Motor neuron (in vitro differentiated cells): Measurements from ENCODE around the gene POLD2. TPM values are rescaled to one million over a fixed set of nuclear protein-coding genes. Genes with fewer than 3 reads are reported as not detected.

Experiments used
- ATAC-seq, 8 experiments: fragments of 200-7000 bp; cut with Tn5 transposase; replicated peaks in 6 of 8; 2 replicates each; pipeline ENCODE4 v1.8.0; 2021; ENCODE audit warnings: mild to moderate bottlenecking in 8 of 8, moderate library complexity in 8 of 8
- H3K27ac ChIP-seq, 2 donors: fragments of 250-450 bp; sonication (Bioruptor Pico); 2 replicates each; pipeline ENCODE4 v1.9.0; 2021; ENCODE audit warnings: antibody characterized with exemption in 2 of 2, mild to moderate bottlenecking in 2 of 2, moderate library complexity in 1 of 2
- H3K4me1 ChIP-seq, 2 donors: fragments of 250-450 bp; sonication (Bioruptor Pico); replicated peaks in 1 of 2; 2 replicates each; pipeline ENCODE4 v1.6.1; 2021; ENCODE audit warnings: antibody characterized with exemption in 2 of 2, mild to moderate bottlenecking in 2 of 2, moderate library complexity in 1 of 2
- H3K4me3 ChIP-seq, 5 donors: fragments of 250-450 bp; sonication (Bioruptor Pico); 2 replicates each; pipeline ENCODE4 v1.9.0; 2021; ENCODE audit warnings: antibody characterized with exemption in 5 of 5, mild to moderate bottlenecking in 5 of 5, moderate library complexity in 4 of 5
- WGBS, 10 experiments: fragments of 450-650 bp; shearing (Covaris generic); methylation state at CpG; one replicate each; pipeline ENCODE4 v1.0.0; 2022; 5-methylcytosine and 5-hydroxymethylcytosine counted together
- in situ Hi-C, 9 experiments: fragments of 400-800 bp; cut with MboI; loops; one replicate each; pipeline ENCODE4 v1.15.0; 2021; ENCODE audit warnings: low sequenced_read_pairs in 9 of 9, low pct_unique_long_range_greater_than_20kb in 2 of 9; ENCODE audit not compliant: unreplicated experiment in 9 of 9
- total RNA-seq, 8 experiments: library from RNA; unstranded; fragments of 300-600 nt; gene quantifications; 2 replicates each; pipeline versions ENCODE4 v1.2.3 to v1.2.4, GENCODE V29; 2022

The POLD2 gene
- total RNA-seq, 8 experiments from 2014 or later: 53.7 to 146 (median 73.7) TPM

DNA sequence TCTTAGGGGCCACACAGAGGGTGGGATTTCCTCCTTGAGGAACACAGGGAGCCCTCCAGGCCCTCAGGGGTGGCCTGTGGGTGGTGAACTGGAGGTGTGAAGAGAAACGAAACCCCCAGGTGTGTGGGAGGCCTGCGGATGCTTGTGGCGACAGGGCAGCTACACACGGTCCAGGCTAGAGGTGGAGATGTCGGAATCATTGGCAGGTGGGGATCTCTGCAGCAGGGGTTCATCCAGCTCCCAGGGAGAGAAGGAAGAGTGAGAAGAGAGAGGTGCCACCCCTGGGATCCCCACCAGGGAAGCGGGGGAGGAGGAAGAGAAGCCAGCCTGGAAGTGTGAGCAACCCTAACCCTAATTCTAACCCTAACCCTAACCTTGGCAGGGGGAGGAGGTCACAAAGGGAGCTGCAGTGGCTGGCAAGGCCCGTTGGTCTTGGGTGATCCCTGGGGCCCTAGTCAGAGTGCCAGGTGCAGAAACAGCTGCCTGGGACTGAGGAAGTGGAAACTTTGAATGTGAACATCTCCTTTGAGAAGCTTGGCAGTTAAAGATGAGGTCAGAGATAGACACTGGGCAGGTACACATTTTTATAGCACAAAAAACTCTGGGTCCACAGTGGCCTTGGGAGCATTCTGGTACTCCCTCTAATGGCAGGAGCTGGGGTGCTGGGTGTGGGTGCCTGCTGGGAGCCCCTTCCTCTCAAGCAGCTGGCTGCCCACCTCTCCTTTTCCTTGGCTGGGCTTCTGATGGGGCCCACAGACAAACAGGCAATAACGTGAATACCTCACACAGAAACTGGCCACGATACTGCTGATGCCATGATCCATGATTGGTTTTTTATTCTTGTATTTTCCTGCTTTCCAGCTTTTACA lies 26.1 kb downstream of the POLD2 start:
- peaks cover 4% of the 10 kb centered on the region in 2 donors for H3K4me1 ChIP-seq
- ATAC-seq: no peak
- in situ Hi-C loops: no loop called here
- H3K27ac ChIP-seq: no peak overlapping the region
- H3K4me3 ChIP-seq: no peak overlapping the region
- WGBS, 10 experiments: 58 to 100% (median 82%) methylated on average over 1 to 6 of the region's 9 CpGs; no CpG with 5 or more reads in 1 of the 10 experiments

DNA sequence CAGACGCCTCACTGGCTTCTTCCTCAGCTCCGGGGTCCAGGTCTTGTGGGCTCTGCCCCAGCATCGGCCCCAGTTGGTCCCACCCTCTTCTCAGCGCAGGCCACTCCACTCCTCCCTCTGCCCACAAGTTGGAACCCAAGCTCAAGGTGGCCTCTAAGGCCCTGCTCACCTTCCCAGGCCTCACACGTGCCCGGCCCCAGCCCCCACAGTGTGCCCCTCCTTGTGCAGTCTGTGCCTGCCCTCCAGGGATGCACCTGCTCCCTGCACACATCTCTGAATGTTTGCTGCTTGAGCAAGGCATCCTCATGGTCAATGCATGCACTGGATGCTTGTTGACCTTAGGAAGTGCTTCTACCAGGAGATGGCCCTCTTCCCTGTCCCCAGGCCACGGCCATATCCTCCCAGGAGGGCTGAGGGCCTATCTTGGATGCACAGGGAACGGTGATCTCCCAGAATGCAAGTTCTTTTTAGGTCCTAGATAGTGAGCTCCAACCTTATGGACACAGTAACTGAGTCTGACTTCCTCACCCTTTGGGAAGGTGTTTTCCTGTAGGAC lies 26.9 kb downstream of the POLD2 start:
- Histone ChIP-seq H3K4me1 (peaks cover 4% of the 10 kb centered on the region in 2 donors), H3K27ac (no peak overlapping the region), H3K4me3 (no peak overlapping the region)
- ATAC-seq: peak in 1 of 8 experiments; percentile 7
- in situ Hi-C loops: no loop called here
- 0 to 80% (median 79%) methylated on average over 1 to 4 of the region's 8 CpGs; no CpG with 5 or more reads in 5 of the 10 experiments for WGBS, 10 experiments

GRCh38 chr7:44095781-44096180 lies 27.6 kb downstream of the POLD2 start:
- no CpG with 5 or more reads among the region's 3 CpGs for WGBS, 10 experiments
- peaks cover 3 to 4% of the 10 kb centered on the region in 2 donors for H3K4me1 ChIP-seq
- H3K4me3 ChIP-seq: no peak overlapping the region
- ATAC-seq: no peak
- no peak overlapping the region for H3K27ac ChIP-seq
- in situ Hi-C loops: no loop called here

DNA sequence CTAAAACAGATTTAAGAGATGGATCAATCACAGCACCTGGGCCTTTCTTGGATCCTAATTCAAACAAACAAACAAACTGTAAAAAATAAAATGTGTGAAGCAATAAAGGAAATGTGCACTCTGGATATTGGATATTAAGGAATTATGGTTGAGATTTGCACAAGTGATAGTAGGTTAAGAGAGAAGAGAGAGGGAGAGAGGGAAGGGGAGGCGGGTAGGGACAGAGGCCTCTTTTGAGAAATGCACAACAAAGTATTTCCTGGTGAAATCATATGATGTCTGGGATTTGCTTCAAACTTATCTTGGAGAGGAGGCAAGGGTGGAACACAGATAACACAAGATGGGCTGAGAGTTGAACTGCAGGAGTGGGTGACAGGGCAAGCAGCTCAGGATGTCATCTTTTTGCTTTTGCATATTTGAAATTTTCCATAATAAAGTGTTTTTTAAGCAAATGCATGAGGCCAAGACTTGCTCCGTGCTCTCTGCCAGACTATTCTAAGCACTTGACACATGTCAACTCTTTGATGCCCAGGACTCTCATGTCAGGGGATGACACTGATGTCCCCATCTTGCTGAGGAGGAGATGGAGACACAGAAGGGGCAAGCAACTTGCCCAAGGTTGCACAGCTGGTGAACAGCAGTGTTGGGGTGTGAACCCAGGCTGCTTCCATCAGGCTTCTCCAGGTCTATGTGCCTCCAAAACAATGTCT lies 28.3 kb downstream of the POLD2 start:
- 0 to 80% (median 40%) methylated on average over 1 to 2 of the region's 2 CpGs; no CpG with 5 or more reads in 3 of the 10 experiments for WGBS, 10 experiments
- in situ Hi-C loops: no loop called here
- Histone ChIP-seq H3K4me3 (no peak overlapping the region), H3K27ac (no peak overlapping the region), H3K4me1 (no peaks in the 10 kb centered on the region)
- ATAC-seq: peak in 1 of 8 experiments; percentile 72

- ATAC-seq: no peak
- 0 to 83% (median 67%) methylated on average over 1 to 2 of the region's 2 CpGs; no CpG with 5 or more reads in 4 of the 10 experiments for WGBS, 10 experiments
- H3K4me1 ChIP-seq: no peaks in the 10 kb centered on the region
- H3K4me3 ChIP-seq: no peak overlapping the region
- H3K27ac ChIP-seq: no peak overlapping the region
- in situ Hi-C loops: no loop called here
Measured at GRCh38 chr7:44094365-44094764, 29.0 kb downstream of the POLD2 start.

DNA sequence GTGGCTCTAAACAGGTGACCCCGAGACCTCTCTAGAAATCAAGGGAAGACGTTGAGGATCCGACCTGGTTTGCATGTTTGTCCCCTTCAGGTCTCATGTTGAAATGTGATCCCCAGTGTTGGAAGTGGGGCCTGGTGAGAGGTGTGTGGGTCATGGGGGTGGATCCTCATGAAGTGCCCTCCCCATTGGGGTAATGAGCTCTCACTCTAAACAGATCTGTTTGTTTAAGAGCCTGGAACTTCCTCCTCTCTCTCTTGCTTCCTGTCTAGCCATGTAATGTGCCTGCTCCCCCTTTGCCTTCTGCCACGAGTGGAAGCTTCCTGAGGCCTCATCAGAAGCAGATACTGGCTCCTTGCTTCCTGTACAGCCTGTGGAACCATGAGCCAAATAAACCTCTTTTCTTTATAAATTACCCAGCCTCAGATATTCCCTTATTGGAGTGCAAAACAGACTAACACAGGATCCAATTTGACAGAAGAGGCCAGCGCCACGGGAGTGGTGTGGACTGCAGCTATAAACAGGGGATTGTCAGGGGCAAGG lies 30.2 kb downstream of the POLD2 start:
- H3K4me1 ChIP-seq: no peaks in the 10 kb centered on the region
- no peak overlapping the region for H3K4me3 ChIP-seq
- H3K27ac ChIP-seq: no peak overlapping the region
- in situ Hi-C loops: no loop called here
- 17 to 87% (median 74%) methylated on average over 1 to 5 of the region's 6 CpGs; no CpG with 5 or more reads in 3 of the 10 experiments for WGBS, 10 experiments
- no peak for ATAC-seq

- in situ Hi-C loops: no loop called here
- H3K4me3 ChIP-seq: no peak overlapping the region
- no peak overlapping the region for H3K27ac ChIP-seq
Measured at GRCh38 chr7:44087911-44088838, 35.2 kb downstream of the POLD2 start.

DNA sequence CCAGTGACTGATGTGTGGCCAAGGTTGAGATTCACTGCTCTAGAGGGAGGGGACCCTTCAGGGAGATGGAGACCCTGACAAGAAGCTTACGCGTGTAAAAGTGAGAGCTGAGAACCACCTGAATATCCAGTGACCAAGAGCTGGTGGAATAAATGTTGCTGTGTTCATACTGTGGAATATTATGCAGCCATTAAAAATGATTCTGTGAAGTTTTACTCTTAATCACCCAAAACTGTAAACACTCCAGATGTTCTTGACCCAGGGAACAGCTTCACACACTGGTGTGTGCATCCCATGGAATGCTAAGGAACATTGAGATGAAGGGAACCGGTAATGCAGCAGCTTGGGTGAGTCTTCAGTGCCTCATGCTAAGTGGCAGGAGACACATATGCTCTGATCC lies 36.7 kb downstream of the POLD2 start:
- Histone ChIP-seq H3K4me3 (no peak overlapping the region), H3K27ac (no peak overlapping the region), H3K4me1 (peaks cover 0 to 1% of the 10 kb centered on the region in 2 donors)
- ATAC-seq: no peak
- in situ Hi-C loops: no loop called here
- 80 to 100% (median 92%) methylated on average over 1 to 3 of the region's 3 CpGs; no CpG with 5 or more reads in 5 of the 10 experiments for WGBS, 10 experiments

More at GRCh38 chr7:44087911-44088838, 35.2 kb downstream of the POLD2 start:
- no peaks in the 10 kb centered on the region for H3K4me1 ChIP-seq
- ATAC-seq: peak in 7 of 8 experiments; percentile 41 to 95 (median 81)
- WGBS, 10 experiments: 0 to 83% (median 45%) methylated on average over 1 to 8 of the region's 20 CpGs; no CpG with 5 or more reads in 4 of the 10 experiments

GRCh38 chr7:44085546-44085945 lies 37.8 kb downstream of the POLD2 start:
- peaks cover 4 to 7% of the 10 kb centered on the region in 2 donors for H3K4me1 ChIP-seq
- no peak overlapping the region for H3K4me3 ChIP-seq
- no peak overlapping the region for H3K27ac ChIP-seq
- 50 to 90% methylated on average over 2 of the region's 3 CpGs; no CpG with 5 or more reads in 8 of the 10 experiments for WGBS, 10 experiments
- in situ Hi-C loops: no loop called here
- ATAC-seq: no peak

DNA sequence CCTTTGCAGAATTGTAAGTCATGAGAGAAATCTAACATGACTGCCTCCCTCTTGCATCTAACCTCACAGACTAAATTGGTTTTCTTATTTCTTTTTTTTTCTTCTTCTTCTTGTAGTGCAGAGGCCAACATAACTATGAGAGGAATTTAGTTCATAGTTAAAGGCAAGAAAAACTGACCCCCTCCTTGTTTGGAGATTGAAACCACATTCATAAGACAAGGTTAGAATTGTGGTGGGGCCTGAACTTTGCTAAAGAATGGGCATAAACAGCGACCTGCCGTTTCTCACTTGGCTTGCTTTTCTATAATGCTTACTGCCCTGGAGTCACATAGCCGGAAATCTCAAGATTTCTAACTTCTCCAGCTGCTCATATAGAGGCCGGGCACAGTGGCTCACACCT lies 38.6 kb downstream of the POLD2 start:
- in situ Hi-C loops: no loop called here
- H3K27ac ChIP-seq: no peak overlapping the region
- H3K4me1 ChIP-seq: peaks cover 4 to 7% of the 10 kb centered on the region in 2 donors
- H3K4me3 ChIP-seq: no peak overlapping the region
- 18 to 90% (median 70%) methylated on average over 2 to 4 of the region's 4 CpGs; no CpG with 5 or more reads in 2 of the 10 experiments for WGBS, 10 experiments
- no peak for ATAC-seq

GRCh38 chr7:44083796-44084195 lies 39.6 kb downstream of the POLD2 start:
- no peak for ATAC-seq
- WGBS, 10 experiments: 80 to 100% (median 100%) methylated on average over 1 to 2 of the region's 3 CpGs; no CpG with 5 or more reads in 5 of the 10 experiments
- H3K27ac ChIP-seq: no peak overlapping the region
- H3K4me3 ChIP-seq: no peak overlapping the region
- peaks cover 4 to 7% of the 10 kb centered on the region in 2 donors for H3K4me1 ChIP-seq
- in situ Hi-C loops: no loop called here
